Left ventricle myocardium inferior (tissue), 1 donor: ENCODE data around the gene SCML2. TPM values are rescaled to one million over a fixed set of nuclear protein-coding genes. Genes with fewer than 3 reads are reported as not detected.

ENCODE experiments used
- DNase-seq: peaks from one replicate; pipeline ENCODE4 v3.0.0-alpha.2; 2020
- H3K27ac ChIP-seq: fragments of 200-600 bp; replicated peaks from 2 replicates; pipeline ENCODE4 v1.8.0; 2021
- H3K27me3 ChIP-seq: fragments of 200-600 bp; 2 replicates; pipeline ENCODE4 v1.8.0; 2021; ENCODE audit warnings: low read depth
- H3K36me3 ChIP-seq: fragments of 200-600 bp; 2 replicates; pipeline ENCODE4 v1.8.0; 2021
- H3K4me1 ChIP-seq: fragments of 200-600 bp; 2 replicates; pipeline ENCODE4 v1.8.0; 2021
- H3K4me3 ChIP-seq: fragments of 200-600 bp; 2 replicates; pipeline ENCODE4 v1.8.0; 2021; ENCODE audit warnings: mild to moderate bottlenecking, moderate library complexity
- H3K9me3 ChIP-seq: fragments of 200-600 bp; replicated peaks from 2 replicates; pipeline ENCODE4 v1.8.0; 2021
- CTCF ChIP-seq: fragments of 200-600 bp; IDR thresholded peaks from 2 replicates; pipeline ENCODE4 v1.8.0; 2021; ENCODE audit warnings: antibody characterized with exemption, mild to moderate bottlenecking, borderline replicate concordance
- intact Hi-C: fragments of 100-400 bp; cut with micrococcal nuclease; formaldehyde crosslinking; loops from one replicate; pipeline ENCODE4 v1.11.0; 2022
- total RNA-seq: library from RNA; stranded (reverse); fragmentation: NEBNext Ultra II Directional; extraction: Animal tissue kit (Norgen Biotek cat#: 25700); gene quantifications from one replicate; pipeline ENCODE4 v1.2.1, GENCODE V29; 2021
- donor health status: DM: no; HTN: yes; CAD: no; lungs with severe emphysema.

SCML2 gene
- total RNA-seq, 1 donor from 2014 or later, result 1.1 TPM

GRCh38 chrX:18290200-18290599 lies 64.3 kb downstream of the SCML2 start:
- no peak overlapping the region for H3K4me3 ChIP-seq
- no peaks in the 10 kb centered on the region for H3K36me3 ChIP-seq
- H3K9me3 ChIP-seq, result no peaks in the 10 kb centered on the region
- no peaks in the 10 kb centered on the region for H3K27me3 ChIP-seq
- no peak for TF ChIP-seq CTCF
- no peaks in the 10 kb centered on the region for H3K4me1 ChIP-seq
- no peak for DNase-seq
- H3K27ac ChIP-seq, result no peak overlapping the region
- intact Hi-C loops, result no loop called here

- no peaks in the 10 kb centered on the region for H3K27me3 ChIP-seq
- H3K27ac ChIP-seq, result no peak overlapping the region
- TF ChIP-seq CTCF, result no peak
- no peak overlapping the region for H3K4me3 ChIP-seq
- no peaks in the 10 kb centered on the region for H3K9me3 ChIP-seq
- no peaks in the 10 kb centered on the region for H3K4me1 ChIP-seq
- no peak for DNase-seq
- intact Hi-C loops, result no loop called here
- H3K36me3 ChIP-seq, result no peaks in the 10 kb centered on the region
Observed at GRCh38 chrX:18288716-18289115, 65.8 kb downstream of the SCML2 start.

- no peaks in the 10 kb centered on the region for H3K9me3 ChIP-seq
- DNase-seq, result no peak
Observed at GRCh38 chrX:18286322-18286831, 68.1 kb downstream of the SCML2 start.

GRCh38 chrX:18278449-18278848 lies 76.0 kb downstream of the SCML2 start:
- TF ChIP-seq CTCF, result no peak
- H3K27me3 ChIP-seq, result no peaks in the 10 kb centered on the region
- H3K27ac ChIP-seq, result no peak overlapping the region
- no peak overlapping the region for H3K4me3 ChIP-seq
- H3K9me3 ChIP-seq, result peaks cover 12% of the 10 kb centered on the region
- intact Hi-C loops, result no loop called here
- no peaks in the 10 kb centered on the region for H3K36me3 ChIP-seq
- no peaks in the 10 kb centered on the region for H3K4me1 ChIP-seq
- DNase-seq, result no peak

More at GRCh38 chrX:18286322-18286831, 68.1 kb downstream of the SCML2 start:
- Histone ChIP-seq H3K36me3 (no peaks in the 10 kb centered on the region), H3K27ac (no peak overlapping the region), H3K4me3 (no peak overlapping the region), H3K4me1 (no peaks in the 10 kb centered on the region), H3K27me3 (no peaks in the 10 kb centered on the region)
- intact Hi-C loops, result no loop called here
- no peak for TF ChIP-seq CTCF

- no peak overlapping the region for H3K27ac ChIP-seq
- H3K27me3 ChIP-seq, result no peaks in the 10 kb centered on the region
- H3K4me1 ChIP-seq, result no peaks in the 10 kb centered on the region
- no peaks in the 10 kb centered on the region for H3K9me3 ChIP-seq
- H3K36me3 ChIP-seq, result no peaks in the 10 kb centered on the region
- H3K4me3 ChIP-seq, result no peak overlapping the region
- no peak for TF ChIP-seq CTCF
- intact Hi-C loops, result no loop called here
- DNase-seq, result no peak
Observed at GRCh38 chrX:18272222-18272621, 82.3 kb downstream of the SCML2 start.

GRCh38 chrX:18271725-18272124 lies 82.8 kb downstream of the SCML2 start:
- no peaks in the 10 kb centered on the region for H3K4me1 ChIP-seq
- intact Hi-C loops, result no loop called here
- no peaks in the 10 kb centered on the region for H3K36me3 ChIP-seq
- DNase-seq, result no peak
- H3K9me3 ChIP-seq, result no peaks in the 10 kb centered on the region
- no peak for TF ChIP-seq CTCF
- H3K27me3 ChIP-seq, result no peaks in the 10 kb centered on the region
- no peak overlapping the region for H3K4me3 ChIP-seq
- no peak overlapping the region for H3K27ac ChIP-seq
